ENCODE results near the gene PHLPP2. TPM values are rescaled to one million over a fixed set of nuclear protein-coding genes. Genes with fewer than 3 reads are reported as not detected.

Gene PHLPP2
- polyA plus RNA-seq (ENCODE audit: insufficient read length in 4 of 4), result 10 to 100 TPM in 2 of 4 donors, 1 to 10 TPM in 2; 7.6 to 11.6 (median 9.5) TPM

- no peak for DNase-seq (ENCODE audit: low read depth in 4 of 4, low spot score in 2 of 4)
Measured at GRCh38 chr16:71724320-71724751, at the start of gene PHLPP2. Gene PHLPP2, minus strand, starts transcription at chr16:71724701. Its CDS starts 9,906 bp downstream, at chr16:71714795.

DNA sequence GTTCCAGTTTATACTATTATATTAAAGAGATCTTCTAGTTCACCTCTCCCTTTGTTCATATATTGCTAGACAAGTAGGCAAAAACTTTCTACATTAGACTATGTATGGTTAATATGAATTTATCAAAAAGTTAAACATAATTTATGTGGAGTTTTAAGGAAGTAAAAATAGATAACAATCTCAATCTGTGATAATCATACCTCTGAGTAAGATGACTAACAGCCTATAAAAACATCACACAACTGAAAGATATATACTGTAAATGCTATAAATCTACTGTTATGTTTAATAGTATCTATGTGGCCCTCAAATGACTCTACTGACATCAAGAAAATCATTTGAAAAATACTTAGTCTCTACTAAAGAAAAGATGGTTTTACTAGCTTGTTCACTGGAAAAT, 47.1 kb upstream of the PHLPP2 start:
- DNase-seq (ENCODE audit: low read depth in 4 of 4, low spot score in 2 of 4), result no peak

DNA sequence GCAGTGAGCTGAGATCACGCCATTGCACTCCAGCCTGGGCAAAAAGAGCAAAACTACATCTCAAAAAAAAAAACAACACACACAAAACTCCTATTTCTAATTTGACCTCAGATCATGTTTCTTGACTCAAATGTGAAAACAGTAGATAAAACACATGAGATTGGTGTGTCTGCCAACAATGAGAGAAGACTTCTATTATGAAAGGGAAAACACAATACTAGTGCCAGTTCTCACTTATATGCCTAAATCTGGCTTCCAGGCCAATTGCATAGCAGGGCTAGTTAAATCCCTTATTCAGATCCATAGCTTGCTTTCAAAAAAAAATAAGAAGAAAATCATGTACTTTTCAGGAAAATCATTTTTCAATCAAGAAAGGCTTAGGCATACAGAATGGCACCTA, 44.7 kb upstream of the PHLPP2 start:
- DNase-seq (ENCODE audit: low read depth in 4 of 4, low spot score in 2 of 4), result no peak

- DNase-seq (ENCODE audit: low read depth in 4 of 4, low spot score in 2 of 4), result no peak
Measured at GRCh38 chr16:71767060-71767900, 42.8 kb upstream of the PHLPP2 start.

DNA sequence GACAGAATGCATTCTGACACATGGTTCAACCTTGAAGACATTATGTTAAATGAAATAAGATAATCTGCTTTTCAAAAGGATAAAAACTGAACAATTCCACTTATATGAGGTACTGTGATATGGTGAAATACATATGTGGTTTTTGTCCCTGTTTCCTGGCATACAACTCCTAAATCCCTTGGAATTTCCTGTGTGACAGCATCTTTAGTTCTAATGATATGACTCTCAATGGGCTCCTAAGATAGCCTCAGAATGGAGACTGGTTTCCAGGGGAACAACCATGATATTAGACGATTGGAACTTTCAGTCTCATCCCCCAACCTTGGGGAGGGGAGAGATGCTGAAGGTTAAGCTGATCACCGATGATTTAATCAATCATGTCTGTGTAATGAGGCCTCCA, 37.7 kb upstream of the PHLPP2 start:
- no peak for DNase-seq (ENCODE audit: low read depth in 4 of 4, low spot score in 2 of 4)

GRCh38 chr16:71761097-71761496, 36.6 kb upstream of the PHLPP2 start:
- DNase-seq (ENCODE audit: low read depth in 4 of 4, low spot score in 2 of 4), result no peak

DNA sequence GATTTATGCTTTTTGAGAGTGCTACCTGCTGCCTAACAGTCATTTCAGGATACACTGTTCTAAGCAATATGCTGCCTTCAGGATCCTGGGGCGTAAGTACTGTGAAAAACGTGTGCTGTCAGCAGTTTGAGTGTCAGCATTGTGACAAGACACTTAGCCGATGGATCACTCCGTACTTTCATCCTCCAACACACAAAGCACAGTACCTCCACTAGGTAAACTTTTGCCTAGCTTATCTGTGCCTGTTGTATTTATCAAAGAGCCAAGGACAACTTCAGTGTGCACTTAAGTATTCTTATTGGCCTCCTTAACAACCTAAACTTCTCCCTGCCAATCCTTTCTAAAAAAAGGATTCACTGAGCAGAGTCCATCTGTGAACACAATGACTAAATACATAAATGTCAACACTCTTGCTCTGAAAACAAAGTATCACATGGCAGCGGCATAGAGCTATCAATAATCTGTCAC, 33.8 kb upstream of the PHLPP2 start:
- DNase-seq (ENCODE audit: low read depth in 4 of 4, low spot score in 2 of 4), result no peak

- DNase-seq (ENCODE audit: low read depth in 4 of 4, low spot score in 2 of 4), result no peak
Measured at GRCh38 chr16:71754652-71755051, 30.2 kb upstream of the PHLPP2 start.

GRCh38 chr16:71754108-71754507, 29.6 kb upstream of the PHLPP2 start:
- DNase-seq (ENCODE audit: low read depth in 4 of 4, low spot score in 2 of 4), result no peak

DNA sequence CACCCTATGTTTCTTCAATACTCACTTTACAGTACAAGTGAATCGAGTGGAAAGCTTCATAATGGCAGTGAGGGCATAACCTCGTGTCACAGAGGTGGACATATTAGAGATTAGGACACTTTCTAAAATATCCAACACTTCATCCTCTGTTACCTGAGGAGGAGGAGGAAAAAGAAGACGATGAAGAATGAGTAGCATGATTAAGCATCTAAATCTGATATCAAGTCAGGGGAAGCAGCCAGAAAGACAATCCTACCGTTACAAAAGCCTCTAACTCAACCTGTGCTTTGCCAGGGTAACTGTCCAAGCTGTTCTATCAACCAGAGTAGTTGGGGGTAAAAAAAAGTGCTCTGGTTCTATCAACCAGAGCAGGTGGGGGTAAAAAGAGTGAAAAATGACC, 23.7 kb upstream of the PHLPP2 start:
- DNase-seq (ENCODE audit: low read depth in 4 of 4, low spot score in 2 of 4), result no peak

DNA sequence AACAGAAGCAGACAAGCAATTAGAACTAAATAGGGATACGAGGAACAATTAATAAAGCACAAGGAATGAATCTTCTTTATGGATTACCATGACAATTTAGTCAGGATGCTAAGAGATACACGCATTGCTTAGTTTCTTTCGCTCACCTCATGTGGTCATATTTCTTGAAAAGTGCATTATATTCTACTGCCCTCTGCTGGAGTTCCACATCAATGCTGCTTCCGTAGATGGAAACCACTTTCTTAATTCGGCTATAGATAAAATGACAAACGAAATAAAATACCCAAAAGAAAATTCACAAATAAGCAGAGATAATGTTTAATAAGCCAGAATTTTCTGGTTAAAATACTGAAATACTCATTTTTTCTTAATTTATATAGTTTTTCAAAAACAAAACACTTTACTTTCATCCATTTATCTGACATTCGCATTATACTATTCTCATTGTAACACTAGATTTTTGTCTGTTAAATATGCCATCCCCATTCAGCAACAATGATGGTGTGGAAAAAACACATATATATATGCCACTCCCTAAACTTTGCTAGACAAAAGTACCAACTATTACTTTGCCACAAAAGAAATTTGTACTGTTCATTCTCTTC, 22.0 kb upstream of the PHLPP2 start:
- peak in 2 of 4 donors; percentile 5 to 19 for DNase-seq (ENCODE audit: low read depth in 4 of 4, low spot score in 2 of 4)

- DNase-seq (ENCODE audit: low read depth in 4 of 4, low spot score in 2 of 4), result no peak
Measured at GRCh38 chr16:71738855-71739254, 14.4 kb upstream of the PHLPP2 start.

GRCh38 chr16:71737501-71737900, 13.0 kb upstream of the PHLPP2 start:
- DNase-seq (ENCODE audit: low read depth in 4 of 4, low spot score in 2 of 4), result no peak

GRCh38 chr16:71734511-71734910, 10.0 kb upstream of the PHLPP2 start:
- DNase-seq (ENCODE audit: low read depth in 4 of 4, low spot score in 2 of 4), result no peak

GRCh38 chr16:71732587-71732986, 8.1 kb upstream of the PHLPP2 start:
- no peak for DNase-seq (ENCODE audit: low read depth in 4 of 4, low spot score in 2 of 4)

- no peak for DNase-seq (ENCODE audit: low read depth in 4 of 4, low spot score in 2 of 4)
Measured at GRCh38 chr16:71727551-71728324, 3.2 kb upstream of the PHLPP2 start.

- DNase-seq (ENCODE audit: low read depth in 4 of 4, low spot score in 2 of 4), result no peak
Measured at GRCh38 chr16:71726476-71727315, 2.2 kb upstream of the PHLPP2 start.

DNA sequence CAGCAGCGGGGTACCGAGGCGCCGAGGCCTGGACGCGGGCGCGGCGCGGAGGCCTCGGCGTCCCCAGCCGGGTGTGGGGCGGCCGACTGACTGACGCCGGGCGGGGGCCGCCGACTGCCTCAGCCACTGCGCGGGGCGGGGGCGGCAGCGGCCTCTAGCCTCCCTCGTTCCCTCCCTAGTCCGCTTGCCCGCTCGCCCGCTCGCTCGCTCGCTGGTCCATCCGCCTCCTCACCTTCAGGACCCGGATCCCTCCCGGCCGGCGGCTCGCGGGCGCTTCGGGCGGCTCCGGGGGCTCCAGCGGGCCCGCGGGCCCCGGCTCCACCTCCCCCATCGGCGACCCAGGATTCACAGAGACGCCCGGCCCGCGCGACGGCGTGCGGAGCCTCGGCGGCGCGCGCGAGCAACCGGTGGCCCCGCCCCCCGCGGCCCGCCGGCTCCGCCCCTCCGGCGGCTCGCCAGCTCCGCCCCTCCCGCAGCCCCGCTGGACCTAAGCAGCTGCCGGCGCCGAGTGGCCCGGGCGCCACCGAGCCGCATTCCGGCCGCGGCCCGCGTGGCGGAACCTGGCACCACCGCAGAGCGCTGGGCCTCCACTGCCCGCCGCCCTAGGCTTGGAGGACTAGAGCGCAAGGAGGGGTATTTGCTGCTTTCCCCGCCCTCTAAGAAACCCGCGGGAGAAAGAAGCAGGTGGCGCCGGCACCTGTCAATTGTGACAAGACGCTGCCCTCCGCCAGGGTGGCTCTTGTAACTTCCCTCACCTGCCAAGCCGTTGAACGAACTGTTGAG, 773 bp downstream of the PHLPP2 start:
- peak; percentile 17 to 56 (median 45) for DNase-seq (ENCODE audit: low read depth in 4 of 4, low spot score in 2 of 4)

GRCh38 chr16:71722801-71723536, 1.5 kb downstream of the PHLPP2 start:
- peak; percentile 41 to 55 (median 49) for DNase-seq (ENCODE audit: low read depth in 4 of 4, low spot score in 2 of 4)
